Measurements from ENCODE around the gene FBXL17. TPM values are rescaled to one million over a fixed set of nuclear protein-coding genes. Genes with fewer than 3 reads are reported as not detected.

FBXL17 gene
- total RNA-seq, 4 donors from 2014 or later = 11.5 to 28.6 (median 19.9) TPM

GRCh38 chr5:107869438-107870115 is 512.3 kb downstream of the FBXL17 start:
- no peaks in the 10 kb centered on the region for H3K4me1 ChIP-seq
- TF ChIP-seq POLR2A (IDR thresholded peaks at IDR 0.05) = no peak
- TF ChIP-seq CTCF (IDR thresholded peaks at IDR 0.05) = no peak
- DNase-seq = no peak
- no peak overlapping the region for H3K4me3 ChIP-seq
- H3K27ac ChIP-seq = no peak overlapping the region
- intact Hi-C loops (cut with DNase I; ENCODE audit: low total_unique reads) = no loop called here
- H3K9me3 ChIP-seq = no peaks in the 10 kb centered on the region
- no peaks in the 10 kb centered on the region for H3K27me3 ChIP-seq
- H3K36me3 ChIP-seq = no peaks in the 10 kb centered on the region

GRCh38 chr5:107868650-107869409 is 513.1 kb downstream of the FBXL17 start:
- H3K27me3 ChIP-seq = no peaks in the 10 kb centered on the region
- H3K27ac ChIP-seq = no peak overlapping the region
- intact Hi-C loops (cut with DNase I; ENCODE audit: low total_unique reads) = no loop called here
- H3K4me3 ChIP-seq = no peak overlapping the region
- DNase-seq = no peak
- H3K36me3 ChIP-seq = no peaks in the 10 kb centered on the region
- H3K4me1 ChIP-seq = no peaks in the 10 kb centered on the region
- H3K9me3 ChIP-seq = no peaks in the 10 kb centered on the region
- TF ChIP-seq CTCF (IDR thresholded peaks at IDR 0.05) (no peak), POLR2A (IDR thresholded peaks at IDR 0.05) (no peak)

GRCh38 chr5:107867266-107867665 is 514.6 kb downstream of the FBXL17 start:
- Histone ChIP-seq H3K4me3 (no peak overlapping the region), H3K4me1 (no peaks in the 10 kb centered on the region), H3K27ac (no peak overlapping the region), H3K36me3 (no peaks in the 10 kb centered on the region), H3K27me3 (no peaks in the 10 kb centered on the region), H3K9me3 (no peaks in the 10 kb centered on the region)
- DNase-seq = no peak
- no peak for TF ChIP-seq POLR2A (IDR thresholded peaks at IDR 0.05)
- TF ChIP-seq CTCF (IDR thresholded peaks at IDR 0.05) = no peak
- intact Hi-C loops (cut with DNase I; ENCODE audit: low total_unique reads) = no loop called here

- no peak for DNase-seq
- Histone ChIP-seq H3K27me3 (no peaks in the 10 kb centered on the region), H3K4me1 (no peaks in the 10 kb centered on the region), H3K27ac (no peak overlapping the region), H3K9me3 (no peaks in the 10 kb centered on the region), H3K36me3 (no peaks in the 10 kb centered on the region), H3K4me3 (no peak overlapping the region)
- intact Hi-C loops (cut with DNase I; ENCODE audit: low total_unique reads) = no loop called here
- TF ChIP-seq POLR2A (IDR thresholded peaks at IDR 0.05) (no peak), CTCF (IDR thresholded peaks at IDR 0.05) (no peak)
Measured at GRCh38 chr5:107864793-107865192, 517.1 kb downstream of the FBXL17 start.

- DNase-seq = no peak
- Histone ChIP-seq H3K27ac (no peak overlapping the region), H3K27me3 (no peaks in the 10 kb centered on the region), H3K36me3 (no peaks in the 10 kb centered on the region), H3K4me3 (no peak overlapping the region), H3K4me1 (no peaks in the 10 kb centered on the region), H3K9me3 (no peaks in the 10 kb centered on the region)
- no peak for TF ChIP-seq POLR2A (IDR thresholded peaks at IDR 0.05)
- no peak for TF ChIP-seq CTCF (IDR thresholded peaks at IDR 0.05)
- intact Hi-C loops (cut with DNase I; ENCODE audit: low total_unique reads) = no loop called here
Measured at GRCh38 chr5:107863125-107863524, 518.8 kb downstream of the FBXL17 start.
